Astrocyte (in vitro differentiated cells and primary cell): Measurements from ENCODE around the gene CCL8.

ENCODE experiments used
- CTCF ChIP-seq: IDR thresholded peaks from 2 replicates; pipeline ENCODE4 v1.5.1; 2011; ENCODE audit warnings: low read depth, mild to moderate bottlenecking, inconsistent platforms, low read length, moderate library complexity; ENCODE audit not compliant: insufficient read depth
- EZH2 ChIP-seq: IDR thresholded peaks from 2 replicates; pipeline ENCODE4 v1.6.1; 2012; ENCODE audit warnings: mild to moderate bottlenecking, low read length, inconsistent platforms; ENCODE audit not compliant: insufficient read depth

- TF ChIP-seq CTCF (no peak), EZH2 (no peak)
Observed at GRCh38 chr17:34269969-34270368, 49.3 kb upstream of the CCL8 start, which contains the start of gene CCL7.
